OCI-LY7 (cell line): ENCODE results near the gene NDC80.

Source experiments
- CTCF ChIP-seq: fragments of 200-600 bp; sonication (generic); conservative IDR thresholded peaks from 2 replicates; pipeline ENCODE4 v1.5.1; 2014; ENCODE audit warnings: mild to moderate bottlenecking, antibody characterized with exemption, low read length, moderate library complexity, mixed read lengths
- EZH2phosphoT487 ChIP-seq: fragments of 200-600 bp; sonication (generic); IDR thresholded peaks from 2 replicates; pipeline ENCODE4 v1.6.1; 2018; ENCODE audit warnings: low read depth, borderline replicate concordance, mild to moderate bottlenecking, mixed run types, antibody characterized with exemption, low read length, moderate library complexity, mixed read lengths

- TF ChIP-seq CTCF, result no peak
- no peak for TF ChIP-seq EZH2phosphoT487
Observed at GRCh38 chr18:2636126-2636631, 64.8 kb downstream of the NDC80 start.
